ENCODE data around the gene CNTNAP2. TPM values are rescaled to one million over a fixed set of nuclear protein-coding genes. Genes with fewer than 3 reads are reported as not detected.

The CNTNAP2 gene
- total RNA-seq, 1 experiment from 2014 or later: 64.5 TPM

- Histone ChIP-seq H3T11ph (ENCODE audit: low read length) (no peak overlapping the region), H3K23ac (ENCODE audit: insufficient read length, low read depth, low read length) (no peak overlapping the region), H2BK20ac (ENCODE audit: low read depth, low read length, poor library complexity, severe bottlenecking) (no peak overlapping the region), H2AFZ (ENCODE audit: low read length) (no peak overlapping the region), H4K20me1 (ENCODE audit: control insufficient read depth, insufficient read depth, insufficient read length) (no peaks in the 10 kb centered on the region), H4K91ac (ENCODE audit: insufficient read length, low read depth, low read length) (no peak overlapping the region), H2AK5ac (ENCODE audit: insufficient read length, low read length) (no peak overlapping the region), H3K4me1 (ENCODE audit: insufficient read depth, low read length) (peaks cover 3% of the 10 kb centered on the region; the same call in 1 of the 2 replicates), H3K79me2 (ENCODE audit: insufficient read depth, low read length) (no peaks in the 10 kb centered on the region), H3K9ac (ENCODE audit: extremely low read depth, insufficient read length, low read length) (no peak overlapping the region), H3K4me2 (ENCODE audit: insufficient read depth, insufficient read length, low read length) (no peak overlapping the region), H2BK12ac (ENCODE audit: insufficient read length, low read depth, low read length) (no peak overlapping the region), H3K23me2 (ENCODE audit: insufficient read length, low read depth, low read length, poor library complexity, severe bottlenecking) (no peaks in the 10 kb centered on the region), H3K79me1 (ENCODE audit: insufficient read depth, low read depth, low read length, poor library complexity, severe bottlenecking) (no peaks in the 10 kb centered on the region), H3K4ac (ENCODE audit: low read depth, low read length) (no peak overlapping the region), H3K9me3 (ENCODE audit: control insufficient read depth, low read depth, low read length) (no peaks in the 10 kb centered on the region), H2BK5ac (ENCODE audit: insufficient read length, low read length) (no peak overlapping the region), H3K56ac (ENCODE audit: insufficient read length, low read depth, low read length) (no peak overlapping the region), H4K8ac (replicated peaks; ENCODE audit: insufficient read length, low read depth, low read length) (no peak overlapping the region), H3K18ac (ENCODE audit: insufficient read length, low read depth, low read length) (no peak overlapping the region), H3K27me3 (ENCODE audit: insufficient read depth, low read length) (no peaks in the 10 kb centered on the region), H2BK120ac (ENCODE audit: low read depth, low read length, poor library complexity, severe bottlenecking) (no peak overlapping the region), H3K14ac (ENCODE audit: insufficient read depth, low read length) (no peak overlapping the region), H2BK15ac (ENCODE audit: low read depth, low read length) (no peak overlapping the region), H4K5ac (ENCODE audit: insufficient read length, low read depth, low read length) (no peak overlapping the region), H3K27ac (ENCODE audit: insufficient read length, low read depth, low read length) (no peak overlapping the region)
- H3K27ac Mint-ChIP-seq: no peak overlapping the region; a peak in 1 of 7 replicates
- 100% methylated on average over 1 of the region's 3 CpGs for WGBS (ENCODE audit: extremely low coverage, insufficient read length, low lambda C conversion rate)
- no peaks in the 10 kb centered on the region for H3K27me3 Mint-ChIP-seq (ENCODE audit: low read depth)
- peaks cover 0 to 4% (median 0%) of the 10 kb centered on the region in 3 experiments; a peak in 1 of 7 replicates for H3K36me3 Mint-ChIP-seq (ENCODE audit: insufficient read depth in 1 of 3, low read depth in 3 of 3)
- no peak overlapping the region for H3K4me3 Mint-ChIP-seq
- H3K4me1 Mint-ChIP-seq: peaks cover 20 to 21% of the 10 kb centered on the region in 2 experiments
- TF ChIP-seq CTCF (conservative IDR thresholded peaks at IDR 0.05): no peak
- H3K9me3 Mint-ChIP-seq: peaks cover 0 to 2% of the 10 kb centered on the region in 2 experiments; a peak in 1 of 5 replicates
- no peak for DNase-seq
Measured at GRCh38 chr7:146876411-146876810, 759.8 kb downstream of the CNTNAP2 start.
